Esophagus muscularis mucosa (tissue), 4 donors: ENCODE results near the gene LCN15. TPM values are rescaled to one million over a fixed set of nuclear protein-coding genes. Genes with fewer than 3 reads are reported as not detected.
"Not testable (repeated sequence)": the region's sequence is repeated elsewhere in the genome, so short reads cannot be mapped to it uniquely, and the experiment has no call there.

ENCODE experiments used
- DNase-seq: peaks from one replicate; pipeline ENCODE4 v3.0.0-alpha.2; 2017; ENCODE audit errors: extremely low spot score
- H3K27ac ChIP-seq, 4 donors: fragments of 200-600 bp; sonication (generic); replicated peaks in 1 of 4; 1 replicate in 3 of 4; 2 replicates in 1 of 4; pipeline ENCODE4 v1.5.1; 2016 to 2019; ENCODE audit warnings: mild to moderate bottlenecking in 1 of 4
- H3K27me3 ChIP-seq, 4 donors: fragments of 200-600 bp; sonication (generic); one replicate each; pipeline versions ENCODE4 v1.5.1 to v1.6.0; 2016 to 2019
- H3K36me3 ChIP-seq, 4 donors: fragments of 200-600 bp; sonication (generic); one replicate each; pipeline ENCODE4 v1.5.1; 2016 to 2019
- H3K4me1 ChIP-seq, 4 donors: fragments of 200-600 bp; sonication (generic); one replicate each; pipeline ENCODE4 v1.5.1; 2016 to 2019
- H3K4me3 ChIP-seq, 4 donors: fragments of 200-600 bp; sonication (generic); 1 replicate in 2 of 4; 2 replicates in 2 of 4; pipeline ENCODE4 v1.5.1; 2016 to 2019; ENCODE audit warnings: mild to moderate bottlenecking in 4 of 4, moderate library complexity in 1 of 4
- H3K9me3 ChIP-seq, 4 donors: fragments of 200-600 bp; sonication (generic); 1 replicate in 3 of 4; 2 replicates in 1 of 4; pipeline ENCODE4 v1.5.1; 2016 to 2019
- EP300 ChIP-seq: sonication (generic); formaldehyde crosslinking; IDR thresholded peaks from one replicate; pipeline ENCODE4 v1.6.1; 2017; ENCODE audit warnings: antibody characterized with exemption
- POLR2A ChIP-seq: fragments of 450-650 bp; IDR thresholded peaks from one replicate; pipeline ENCODE4 v1.6.1; 2017; ENCODE audit warnings: antibody characterized with exemption, moderate library complexity, mild to moderate bottlenecking, low read depth
- POLR2AphosphoS5 ChIP-seq, 2 donors: sonication (generic); formaldehyde crosslinking; IDR thresholded peaks; one replicate each; pipeline ENCODE4 v1.6.1; 2017; ENCODE audit warnings: antibody characterized with exemption in 2 of 2
- WGBS: methylation state at CpG from one replicate; pipeline ENCODE4 v1.1.5; 2018; 5-methylcytosine and 5-hydroxymethylcytosine counted together
- intact Hi-C: fragments of 100-400 bp; cut with DNase I; formaldehyde crosslinking; loops from one replicate; pipeline ENCODE4 v1.15.1; 2023
- total RNA-seq, 4 donors: library from RNA; depleted of rRNA; stranded (reverse); fragments of >200 nt; gene quantifications; one replicate each; pipeline versions ENCODE4 v1.1.0 to v1.2.1, GENCODE V29; 2016
- TF ChIP-seq, protein P1 (sequence below), 3 experiments: fragments of 200-600 bp in 2 of 3; fragments of 450-650 bp in 1 of 3; sonication (generic) in 2 of 3; IDR thresholded peaks; one replicate each; pipeline ENCODE4 v1.5.1; 2017 to 2019; ENCODE audit warnings: antibody characterized with exemption in 3 of 3, mild to moderate bottlenecking in 2 of 3, moderate library complexity in 1 of 3

LCN15 gene
- total RNA-seq, 4 donors from 2014 or later: not detected

DNA sequence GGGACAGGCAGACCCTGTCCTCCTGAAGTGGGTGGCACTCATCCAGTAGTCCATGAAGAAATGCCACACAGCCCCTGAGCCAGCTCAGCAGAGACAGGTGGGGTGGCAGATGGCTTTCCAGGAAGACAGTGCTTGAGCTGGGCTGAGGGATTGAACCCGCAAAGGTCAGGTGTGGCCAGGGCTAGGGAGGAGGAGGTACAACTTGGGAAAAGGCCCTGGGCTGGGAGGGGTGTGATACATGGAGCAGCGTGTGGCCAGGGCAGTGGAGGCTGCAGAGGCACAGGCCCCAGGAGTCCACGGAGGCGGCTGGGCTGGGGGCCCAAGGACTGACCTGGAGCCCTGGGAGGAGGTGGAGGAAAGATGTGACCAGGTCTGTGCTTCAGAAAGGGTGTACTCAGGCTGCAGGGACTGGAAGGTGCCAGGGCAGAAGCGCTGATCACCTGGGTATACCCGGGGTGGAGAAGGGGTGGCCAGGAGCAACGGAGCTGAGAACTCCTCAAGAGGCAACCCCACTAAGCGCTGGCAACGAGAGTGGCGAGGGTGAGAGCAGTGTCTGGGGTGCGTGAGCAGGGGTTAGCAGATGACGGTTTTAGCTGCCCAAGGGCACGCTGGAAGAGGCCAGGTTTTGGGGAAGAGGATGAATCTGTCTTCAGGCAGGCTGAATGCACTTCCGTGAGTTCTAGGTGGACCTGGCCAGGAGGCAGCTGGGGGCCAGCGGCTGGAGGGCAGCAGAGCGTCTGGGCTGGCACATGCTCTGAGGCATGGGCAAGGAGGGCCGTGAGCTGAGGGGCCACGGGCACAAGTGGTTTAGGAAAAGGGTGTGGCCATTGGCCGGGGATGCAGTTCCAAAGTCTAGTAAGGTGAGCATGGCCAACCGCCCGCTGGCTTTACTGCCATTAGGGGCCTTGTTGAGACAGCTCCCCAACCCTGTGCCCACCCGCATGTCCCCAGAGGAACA is 39.5 kb upstream of the LCN15 start:
- 97% methylated on average over 17 of the region's 22 CpGs for WGBS
- Histone ChIP-seq H3K27me3 (peaks cover 6 to 43% (median 33%) of the 10 kb centered on the region in 4 donors), H3K4me3 (no peak overlapping the region), H3K4me1 (peaks cover 34 to 51% (median 42%) of the 10 kb centered on the region in 4 donors), H3K27ac (no peak overlapping the region), H3K36me3 (peaks cover 0 to 14% (median 4%) of the 10 kb centered on the region in 4 donors), H3K9me3 (no peaks in the 10 kb centered on the region)
- no peak for DNase-seq
- intact Hi-C loops: loop anchor here (5.0 kb wide), 1 partner anchor 43 kb away; the partner anchor contains the start of gene PHPT1
- no peak for TF ChIP-seq POLR2AphosphoS5 (IDR thresholded peaks at IDR 0.05)
- no peak for TF ChIP-seq EP300
- no peak for TF ChIP-seq POLR2A
- TF ChIP-seq, protein P1, sequence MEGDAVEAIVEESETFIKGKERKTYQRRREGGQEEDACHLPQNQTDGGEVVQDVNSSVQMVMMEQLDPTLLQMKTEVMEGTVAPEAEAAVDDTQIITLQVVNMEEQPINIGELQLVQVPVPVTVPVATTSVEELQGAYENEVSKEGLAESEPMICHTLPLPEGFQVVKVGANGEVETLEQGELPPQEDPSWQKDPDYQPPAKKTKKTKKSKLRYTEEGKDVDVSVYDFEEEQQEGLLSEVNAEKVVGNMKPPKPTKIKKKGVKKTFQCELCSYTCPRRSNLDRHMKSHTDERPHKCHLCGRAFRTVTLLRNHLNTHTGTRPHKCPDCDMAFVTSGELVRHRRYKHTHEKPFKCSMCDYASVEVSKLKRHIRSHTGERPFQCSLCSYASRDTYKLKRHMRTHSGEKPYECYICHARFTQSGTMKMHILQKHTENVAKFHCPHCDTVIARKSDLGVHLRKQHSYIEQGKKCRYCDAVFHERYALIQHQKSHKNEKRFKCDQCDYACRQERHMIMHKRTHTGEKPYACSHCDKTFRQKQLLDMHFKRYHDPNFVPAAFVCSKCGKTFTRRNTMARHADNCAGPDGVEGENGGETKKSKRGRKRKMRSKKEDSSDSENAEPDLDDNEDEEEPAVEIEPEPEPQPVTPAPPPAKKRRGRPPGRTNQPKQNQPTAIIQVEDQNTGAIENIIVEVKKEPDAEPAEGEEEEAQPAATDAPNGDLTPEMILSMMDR (IDR thresholded peaks at IDR 0.05): no peak

DNA sequence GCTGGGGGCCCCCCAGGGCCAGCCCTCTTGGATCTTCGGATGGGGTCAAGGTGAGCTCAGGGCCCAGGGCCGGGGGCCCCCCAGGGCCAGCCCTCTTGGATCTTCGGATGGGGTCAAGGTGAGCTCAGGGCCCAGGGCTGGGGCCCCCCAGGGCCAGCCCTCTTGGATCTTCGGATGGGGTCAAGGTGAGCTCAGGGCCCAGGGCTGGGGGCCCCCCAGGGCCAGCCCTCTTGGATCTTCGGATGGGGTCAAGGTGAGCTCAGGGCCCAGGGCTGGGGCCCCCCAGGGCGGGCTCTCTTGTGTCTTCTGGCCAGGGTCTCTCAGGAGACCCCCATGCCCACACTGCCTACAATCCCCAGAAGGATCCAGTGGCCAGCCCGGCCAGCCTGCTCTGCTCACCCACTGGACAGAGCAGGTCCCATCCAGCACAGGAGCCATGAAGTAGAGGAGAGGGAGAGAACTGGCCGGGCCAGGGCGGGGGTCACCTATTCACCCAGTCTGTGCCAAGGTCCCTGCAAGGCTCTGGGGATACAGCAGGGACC is 38.8 kb upstream of the LCN15 start:
- H3K9me3 ChIP-seq: not testable (repeated sequence)

DNA sequence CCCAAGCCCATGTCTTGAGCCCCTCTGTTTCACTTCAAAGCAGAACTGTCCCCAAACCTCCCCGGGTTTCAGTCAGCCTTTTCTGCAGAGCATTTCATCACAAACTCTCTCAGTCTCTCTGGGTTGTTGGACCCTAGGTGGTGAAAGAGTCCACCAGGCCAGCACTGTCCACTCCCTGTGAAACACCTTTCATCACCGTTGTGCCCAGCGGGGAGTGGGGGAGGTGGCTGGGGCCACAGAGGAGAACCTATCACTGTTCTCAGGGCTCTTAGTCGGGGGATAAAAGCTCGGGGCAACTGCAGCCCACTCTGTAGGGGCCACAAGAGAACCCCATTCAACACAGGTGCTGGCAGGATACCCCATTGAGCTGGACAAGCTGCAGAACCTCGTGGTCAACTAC is 38.0 kb upstream of the LCN15 start:
- intact Hi-C loops: loop anchor here (5.0 kb wide), 1 partner anchor 45 kb away; the partner anchor contains the start of gene PHPT1
- no peak for DNase-seq
- TF ChIP-seq POLR2AphosphoS5 (IDR thresholded peaks at IDR 0.05) (no peak), POLR2A (no peak), EP300 (no peak)
- TF ChIP-seq, protein P1 (IDR thresholded peaks at IDR 0.05): no peak

More for the DNA sequence above, 38.8 kb upstream of the LCN15 start:
- H3K4me3 ChIP-seq, DNase-seq, H3K27ac ChIP-seq: not testable (repeated sequence)
- 100% methylated on average over 1 of the region's 9 CpGs for WGBS
- peaks cover 6 to 50% (median 38%) of the 10 kb centered on the region in 4 donors for H3K27me3 ChIP-seq
- H3K36me3 ChIP-seq: peaks cover 0 to 14% (median 4%) of the 10 kb centered on the region in 4 donors
- H3K4me1 ChIP-seq: peaks cover 33 to 45% (median 38%) of the 10 kb centered on the region in 4 donors
- intact Hi-C loops: loop anchor here (5.0 kb wide), 1 partner anchor 44 kb away; the partner anchor contains the start of gene PHPT1

DNA sequence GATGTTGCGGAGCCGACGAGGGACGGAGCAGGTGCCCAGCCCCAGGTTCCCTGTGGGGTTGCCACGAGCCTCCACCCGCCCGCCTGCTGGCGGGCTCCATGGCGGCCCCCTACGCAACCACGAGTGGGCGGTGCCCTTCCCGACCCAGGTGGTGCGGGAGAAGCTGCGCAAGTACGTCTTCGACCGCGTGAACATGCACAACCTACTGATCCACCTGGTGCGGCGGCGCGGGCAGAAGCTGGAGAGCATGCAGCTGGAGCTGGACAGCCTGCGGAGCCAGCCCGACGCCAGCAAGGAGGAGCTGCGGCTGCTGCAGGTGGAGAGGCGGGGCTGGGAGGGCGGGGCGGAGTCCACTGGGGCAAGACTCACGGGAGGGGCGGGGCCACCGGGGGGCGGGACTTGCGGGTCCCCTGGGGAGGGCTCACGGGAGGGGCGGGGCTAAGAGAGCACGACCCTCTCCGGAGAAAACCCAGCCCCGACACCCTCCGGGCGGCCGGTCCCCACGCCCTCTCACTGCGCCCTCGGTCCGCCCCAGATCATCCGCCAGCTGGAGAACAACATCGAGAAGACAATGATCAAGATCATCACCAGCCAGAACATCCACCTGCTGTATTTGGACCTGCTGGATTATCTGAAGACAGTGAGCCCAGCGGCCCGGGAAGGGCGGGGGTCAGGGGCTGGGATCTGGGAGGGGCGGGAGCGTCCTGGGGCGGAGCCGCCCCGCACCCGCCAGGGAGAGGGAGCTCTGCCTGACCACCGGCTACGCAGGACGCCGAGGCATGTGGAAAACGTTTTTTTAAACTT is 35.7 kb upstream of the LCN15 start:
- 0% methylated on average over 21 of the region's 63 CpGs for WGBS
- H3K9me3 ChIP-seq: no peaks in the 10 kb centered on the region
- peak overlapping the region; percentile 38 to 46 (median 44) for H3K4me3 ChIP-seq
- TF ChIP-seq, protein P1 (IDR thresholded peaks at IDR 0.05): no peak
- TF ChIP-seq POLR2A: no peak
- no peak for TF ChIP-seq POLR2AphosphoS5 (IDR thresholded peaks at IDR 0.05)
- TF ChIP-seq EP300: no peak
- peaks cover 21 to 32% (median 23%) of the 10 kb centered on the region in 4 donors for H3K4me1 ChIP-seq
- DNase-seq: no peak
- H3K27ac ChIP-seq: no peak overlapping the region
- intact Hi-C loops: loop anchor here (5.0 kb wide), 1 partner anchor 47 kb away; the partner anchor contains the start of gene PHPT1
- peaks cover 0 to 5% (median 2%) of the 10 kb centered on the region in 4 donors for H3K36me3 ChIP-seq
- peaks cover 6 to 72% (median 52%) of the 10 kb centered on the region in 4 donors for H3K27me3 ChIP-seq

More for the DNA sequence above, 38.0 kb upstream of the LCN15 start:
- WGBS: 100% methylated on average over 1 of the region's 6 CpGs
- Histone ChIP-seq H3K4me3 (no peak overlapping the region), H3K4me1 (peaks cover 32 to 43% (median 38%) of the 10 kb centered on the region in 4 donors), H3K36me3 (peaks cover 0 to 14% (median 4%) of the 10 kb centered on the region in 4 donors), H3K9me3 (no peaks in the 10 kb centered on the region), H3K27me3 (peaks cover 6 to 58% (median 45%) of the 10 kb centered on the region in 4 donors), H3K27ac (no peak overlapping the region)
